Stimulated activated CD4-positive, alpha-beta T cell treated with anti-CD3 and anti-CD28 coated beads, Interleukin-12 subunit alpha, Interleukin-12 subunit beta, amount 100 ng/mL, for 4 hours (primary cell): ENCODE data around the gene RCAN1.

Experiments
- DNase-seq: peaks from one replicate; pipeline ENCODE4 v3.0.0-alpha.2; 2020

RCAN1 gene

DNA sequence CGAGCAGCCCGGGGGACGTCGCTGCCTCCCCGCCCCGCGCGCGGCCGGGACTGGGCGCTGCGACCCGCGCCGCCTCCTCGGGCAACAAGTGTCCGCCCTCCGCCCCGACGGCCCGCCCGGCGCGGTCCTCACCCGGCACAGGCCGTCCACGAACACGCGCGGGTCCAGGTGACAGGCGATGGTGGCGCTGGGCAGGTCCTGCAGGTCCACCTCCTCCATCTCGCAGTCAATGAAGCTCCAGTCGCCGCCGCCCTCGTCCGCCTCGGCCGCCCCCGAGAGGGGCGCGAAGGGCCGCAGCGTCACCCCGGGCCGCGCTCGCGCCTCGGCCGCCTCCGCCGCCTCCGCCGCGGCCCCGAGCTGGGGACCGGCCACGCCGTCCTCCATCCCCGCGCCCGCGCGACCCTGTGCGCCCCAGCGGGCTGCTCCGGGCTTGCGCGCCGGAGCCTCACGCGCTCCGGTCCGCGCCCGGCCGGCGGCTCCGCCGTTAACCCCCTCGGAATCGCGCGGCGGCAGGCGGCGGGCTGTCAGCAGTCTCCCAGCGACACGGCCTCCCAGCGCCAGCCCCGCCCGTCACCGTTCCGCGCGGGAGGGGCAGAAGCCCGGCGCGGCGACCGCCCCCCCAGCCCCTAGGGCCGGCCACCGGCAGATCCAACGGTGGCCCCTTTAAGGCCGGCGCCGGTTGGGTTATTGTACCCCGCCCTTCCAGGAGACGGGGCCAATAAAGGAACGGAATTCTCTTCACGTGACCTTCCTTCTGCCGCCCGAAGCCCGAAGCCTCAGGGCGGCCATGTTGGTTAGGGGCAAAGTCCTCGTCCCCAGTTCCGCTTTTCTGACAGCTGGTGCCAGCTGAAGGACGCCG lies at the start of gene RCAN1:
TSS of gene RCAN1 (minus strand) at position 486 of the 859 bp plus-strand sequence. CDS start at position 384, 102 bp downstream.
- peak; percentile 78 for DNase-seq

DNA sequence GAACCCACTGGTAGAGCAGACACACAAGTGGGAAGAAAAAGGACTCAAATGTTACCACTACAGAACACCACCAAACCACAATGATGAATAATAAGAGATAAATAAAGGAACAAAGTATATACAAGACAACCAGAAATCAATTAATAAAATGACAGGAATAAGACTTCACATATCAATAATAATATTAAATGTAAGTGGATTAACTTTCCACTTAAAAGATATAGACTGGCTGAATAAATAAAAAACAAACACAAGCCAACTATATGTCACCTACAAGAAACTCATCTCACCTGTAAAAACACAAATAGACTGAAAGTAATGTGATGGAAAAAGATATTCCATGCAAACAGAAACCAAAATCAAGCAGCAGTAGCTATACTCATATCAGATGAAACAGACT lies 46.9 kb upstream of the RCAN1 start:
- DNase-seq, result no peak

DNA sequence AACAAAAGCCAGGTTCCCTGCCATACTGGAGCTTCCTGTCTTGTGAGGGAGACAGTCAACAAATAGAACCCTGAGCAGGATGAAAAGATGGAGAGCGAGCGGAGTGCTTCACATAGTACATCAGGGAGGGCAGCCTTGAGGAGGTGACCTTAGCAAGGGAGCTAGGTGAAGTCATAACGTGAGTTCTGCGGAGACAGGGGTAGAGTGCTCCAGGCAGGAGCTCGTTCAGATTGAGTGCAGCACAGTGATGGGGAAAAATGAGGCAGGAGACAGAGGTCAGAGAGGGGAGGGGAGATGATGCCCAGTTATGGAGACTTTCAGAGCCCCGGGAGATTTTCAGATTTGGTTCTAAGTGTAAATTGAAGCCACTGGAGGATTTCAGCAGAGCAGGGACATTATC lies 38.6 kb upstream of the RCAN1 start:
- no peak for DNase-seq

DNA sequence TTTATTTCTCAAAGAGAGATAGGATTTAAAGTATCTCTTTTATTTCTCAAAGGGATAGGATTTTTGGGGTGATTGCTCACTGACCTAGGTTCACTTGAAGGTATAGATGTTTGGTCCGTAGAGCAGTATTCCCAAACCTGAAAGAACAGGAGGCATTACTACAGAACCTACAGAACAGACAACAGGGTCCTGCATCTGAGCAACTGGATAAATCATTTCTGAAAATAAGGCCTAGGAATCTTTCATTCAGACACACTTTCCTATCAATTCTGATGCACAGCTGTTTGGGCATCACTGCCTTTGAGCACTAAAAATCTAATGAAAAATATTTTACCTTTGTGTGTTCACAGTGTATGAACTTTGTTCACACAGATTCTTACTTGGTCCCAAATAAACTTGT lies 36.7 kb upstream of the RCAN1 start:
- DNase-seq, result no peak

DNA sequence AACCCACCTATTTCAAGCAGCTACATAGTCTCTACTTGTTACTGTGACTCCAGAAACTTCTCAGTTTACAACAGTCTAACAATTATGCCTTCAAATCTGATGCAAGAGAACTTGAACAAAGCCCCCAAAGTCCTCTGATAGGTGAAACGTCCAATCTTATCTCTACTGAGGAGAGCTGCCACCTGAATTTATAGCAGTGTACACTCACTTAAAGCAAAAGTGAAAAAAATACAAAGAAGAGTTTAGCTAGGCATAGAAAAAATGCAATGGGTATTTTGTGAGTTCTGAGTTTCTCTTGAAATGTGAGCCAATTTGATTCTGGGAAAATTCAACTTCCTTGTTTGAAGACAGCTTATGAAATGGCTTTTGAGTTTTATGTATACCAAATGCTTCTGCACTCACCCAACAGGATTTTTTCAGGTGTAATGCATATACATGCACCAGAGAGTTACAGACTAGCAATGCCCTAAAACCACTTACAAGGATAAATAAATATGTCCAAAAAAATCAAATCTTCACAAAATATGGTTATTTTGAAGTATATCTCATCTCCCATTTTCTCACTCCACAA lies 36.0 kb upstream of the RCAN1 start:
- DNase-seq, result no peak

DNA sequence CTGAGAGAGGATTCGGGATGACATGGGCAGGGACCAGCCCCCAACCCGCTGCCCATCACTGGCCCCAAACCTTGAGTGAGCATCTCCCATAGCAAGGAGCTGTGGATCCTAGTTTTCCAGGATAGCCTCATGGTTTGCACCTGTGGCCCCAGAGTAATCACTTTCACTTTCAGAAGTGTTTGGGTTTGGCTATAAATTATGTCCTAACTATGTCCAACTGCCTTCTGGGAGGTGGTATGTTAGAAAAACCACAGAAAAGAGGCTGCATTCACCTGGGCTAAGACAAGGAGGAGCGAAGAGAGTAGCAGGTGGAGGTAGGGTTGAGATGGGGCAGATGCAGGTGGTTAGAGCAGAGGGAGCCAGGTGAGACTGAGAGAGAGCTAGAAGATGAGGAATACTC lies 34.5 kb upstream of the RCAN1 start:
- DNase-seq, result no peak

DNA sequence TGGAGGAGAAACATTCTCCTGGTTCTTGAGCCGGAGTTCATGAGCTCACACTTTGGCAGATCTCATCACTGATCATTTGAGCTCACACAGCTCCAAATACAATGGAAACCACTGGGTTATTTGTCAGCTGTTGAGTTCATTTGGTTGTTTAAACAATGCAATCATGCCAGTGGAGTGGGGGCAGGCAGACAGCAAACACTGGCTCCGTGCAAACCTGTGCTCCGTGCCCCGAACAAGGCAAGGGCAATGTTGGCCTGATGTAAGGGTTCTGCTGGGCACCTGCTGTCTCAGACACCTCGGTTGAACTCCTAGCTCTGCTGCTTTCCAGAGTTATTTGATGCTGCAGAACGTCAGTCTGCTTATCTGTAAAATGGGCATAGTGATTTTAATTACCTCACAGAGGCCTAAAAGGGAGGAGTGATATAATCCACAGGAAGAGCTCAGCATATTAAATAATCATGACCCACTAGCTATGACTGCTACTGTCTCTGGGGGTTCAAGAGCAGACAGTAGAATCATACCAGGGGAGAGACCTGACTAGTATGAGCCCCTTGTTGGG lies 33.9 kb upstream of the RCAN1 start:
- no peak for DNase-seq

DNA sequence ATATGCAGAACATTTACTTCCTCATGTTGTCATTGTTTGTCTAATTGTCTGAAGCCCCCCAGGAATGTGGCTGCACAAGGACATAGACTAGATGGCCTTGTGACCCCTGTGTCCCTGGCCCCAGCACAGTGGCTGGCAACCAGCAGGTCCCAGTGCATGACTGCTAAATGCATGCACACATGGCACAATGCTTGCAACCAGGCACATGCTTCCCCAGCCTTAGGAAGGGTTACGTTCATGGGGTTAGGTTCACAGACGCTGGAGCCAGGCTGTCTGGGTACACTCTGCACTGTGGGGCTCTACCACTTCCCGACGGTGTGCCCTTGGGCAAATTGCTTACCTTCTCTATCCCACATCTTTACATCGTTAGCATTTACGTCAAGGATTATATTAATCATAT lies 32.6 kb upstream of the RCAN1 start:
- DNase-seq, result no peak

DNA sequence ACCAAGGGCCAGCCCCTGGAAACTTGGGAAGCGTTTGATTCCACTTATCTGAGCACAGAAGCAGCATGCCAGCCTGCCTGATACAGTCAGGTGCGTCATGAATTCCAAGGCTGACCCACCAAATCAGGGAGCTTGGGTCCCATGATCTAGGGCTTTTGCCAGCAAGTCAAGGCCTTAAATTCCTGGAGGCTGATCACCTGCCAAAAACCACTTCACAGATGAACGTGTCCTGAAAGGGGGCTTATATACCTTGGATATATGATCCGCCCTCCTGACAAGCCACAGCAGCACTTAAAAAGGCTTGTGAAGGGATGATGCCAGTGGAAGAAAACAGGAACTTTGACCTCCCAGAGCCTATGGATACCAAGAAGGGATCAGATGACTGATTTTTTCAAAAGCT lies 29.9 kb upstream of the RCAN1 start:
- no peak for DNase-seq

DNA sequence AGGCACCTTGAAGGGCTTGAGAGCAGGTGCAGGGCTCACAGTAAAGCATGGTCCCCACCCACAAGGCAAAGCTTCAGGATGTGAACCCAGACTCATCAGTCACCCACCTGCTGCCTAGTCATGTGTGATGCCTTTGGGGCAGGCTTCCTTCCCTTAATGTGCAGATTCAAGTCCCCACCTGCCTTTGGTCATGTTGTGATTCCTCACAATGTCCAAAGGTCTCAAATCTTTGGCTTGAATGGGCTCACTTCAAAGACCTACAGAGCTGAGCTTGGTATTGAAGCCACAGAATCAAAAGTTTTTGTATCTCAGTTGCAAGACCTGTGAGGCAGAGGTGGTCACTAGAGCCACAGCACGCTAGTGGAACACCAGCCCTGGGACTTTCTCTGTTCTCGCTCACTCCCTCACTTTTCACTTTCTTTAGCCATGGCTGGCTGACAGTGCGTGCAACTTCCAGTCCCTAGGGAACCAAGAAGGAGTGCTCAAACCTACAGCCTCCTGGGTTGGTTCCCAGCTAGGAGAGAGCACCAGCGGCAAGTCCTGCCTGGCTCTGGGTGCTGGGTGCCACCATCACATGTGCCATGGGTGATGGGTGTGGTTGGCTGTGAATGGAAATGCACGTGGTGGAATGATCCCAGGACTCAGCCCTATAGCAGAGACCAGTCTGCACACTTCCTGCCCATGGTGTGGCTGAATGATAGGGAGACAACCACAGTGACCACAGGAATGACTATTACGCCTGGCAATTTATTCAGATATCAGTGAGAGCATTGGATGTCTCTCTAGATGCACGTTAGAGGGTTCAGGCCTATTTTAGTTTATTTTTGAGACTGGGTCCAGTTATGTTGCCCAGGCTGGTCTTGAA lies 27.5 kb upstream of the RCAN1 start:
- DNase-seq, result no peak

DNA sequence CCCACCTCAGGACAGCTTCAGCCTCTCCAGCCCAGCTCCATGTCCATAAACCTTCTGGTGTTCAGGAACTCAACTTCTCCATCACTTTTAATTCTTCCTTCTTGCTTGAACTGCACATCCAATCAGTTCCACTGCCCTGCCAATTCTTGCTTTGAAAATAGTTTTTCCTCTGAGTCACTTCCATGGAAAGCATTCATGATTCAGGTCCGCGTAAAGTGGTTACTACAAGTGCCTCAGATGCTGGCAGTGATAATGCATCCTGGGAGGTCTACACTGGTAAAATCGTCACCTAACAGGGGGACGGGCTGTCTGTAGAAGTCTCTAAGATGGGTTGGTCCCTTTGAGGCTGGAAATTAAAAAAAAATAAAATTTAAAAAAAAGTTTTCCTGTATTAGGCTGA lies 25.9 kb upstream of the RCAN1 start:
- DNase-seq, result no peak

DNA sequence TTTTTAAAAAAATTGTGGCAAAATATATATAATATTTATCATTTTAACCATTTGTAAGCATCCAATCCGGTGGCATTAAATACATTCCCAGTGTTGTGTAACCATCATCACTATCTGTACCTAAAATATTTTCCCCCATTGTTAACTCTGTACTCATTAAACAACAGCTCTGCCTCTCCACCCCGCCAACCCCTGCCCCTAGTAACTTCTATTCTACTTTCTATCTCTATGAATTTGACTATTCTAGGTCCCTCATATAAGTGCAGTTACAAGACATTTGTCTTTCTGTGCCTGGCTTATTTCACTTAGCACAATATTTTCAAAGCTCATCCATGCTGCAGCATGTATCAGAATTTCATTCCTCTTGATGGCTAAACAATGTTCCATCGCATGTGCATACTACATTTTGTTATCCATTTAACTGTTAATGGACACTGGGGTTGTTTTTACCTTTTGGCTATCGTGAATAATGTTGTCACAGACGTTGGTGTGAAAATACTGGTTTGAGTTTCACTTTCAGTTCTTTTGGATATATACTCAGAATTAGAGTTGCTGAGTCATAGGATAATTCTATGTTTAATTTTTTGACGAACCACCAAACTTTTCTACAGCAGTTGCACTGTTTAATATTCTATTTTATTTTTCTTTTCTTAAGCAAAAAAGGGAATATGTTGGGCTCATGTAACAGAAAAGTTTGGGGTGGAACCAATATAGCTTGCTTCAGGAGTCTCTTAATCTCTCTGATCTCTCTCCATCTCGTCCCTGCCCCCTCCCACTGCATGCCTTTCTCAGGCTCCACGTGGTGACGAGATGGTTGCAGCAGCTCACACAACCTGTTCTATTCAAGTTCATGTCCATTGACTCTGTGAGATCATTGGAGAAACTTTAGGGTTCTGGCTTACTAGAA lies 25.2 kb upstream of the RCAN1 start:
- DNase-seq, result peak; percentile 28

DNA sequence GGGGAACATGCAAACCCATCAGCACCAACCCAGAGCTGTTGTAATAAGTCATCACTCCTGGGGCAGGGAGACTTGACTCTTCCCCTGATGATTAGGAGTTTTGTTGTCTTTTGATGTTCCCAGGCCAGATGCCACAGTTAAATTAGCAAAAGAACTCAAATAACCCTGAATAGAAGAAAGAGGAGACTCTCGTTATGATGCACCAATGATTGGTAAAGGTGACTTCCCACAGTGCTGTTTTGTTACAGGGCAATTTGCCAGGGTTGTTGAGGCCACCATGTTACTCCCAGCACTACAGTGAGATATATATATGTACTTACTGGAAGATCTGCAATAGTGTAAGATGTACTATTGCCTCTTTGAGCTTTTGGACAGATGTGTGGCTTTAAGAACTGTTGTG lies 24.3 kb upstream of the RCAN1 start:
- no peak for DNase-seq

DNA sequence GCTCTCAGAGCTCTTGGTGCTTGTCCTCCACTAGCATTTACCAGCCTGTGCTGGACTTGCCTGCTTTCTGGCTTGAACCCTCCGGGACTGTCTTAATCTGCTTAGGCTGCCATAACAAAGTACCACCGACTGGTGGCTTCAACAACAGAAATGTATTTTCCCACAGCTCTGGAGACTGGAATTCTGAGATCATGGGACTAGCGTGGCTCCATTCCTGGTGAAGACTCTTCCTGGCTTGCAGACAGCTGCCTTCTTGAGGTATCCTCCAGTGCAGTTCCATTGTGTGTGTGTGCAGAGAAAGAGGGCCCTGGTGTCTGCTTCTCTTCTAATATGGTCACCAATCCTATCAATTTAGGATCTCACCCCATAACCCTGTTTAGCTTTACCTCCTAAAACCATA lies 22.0 kb upstream of the RCAN1 start:
- no peak for DNase-seq

DNA sequence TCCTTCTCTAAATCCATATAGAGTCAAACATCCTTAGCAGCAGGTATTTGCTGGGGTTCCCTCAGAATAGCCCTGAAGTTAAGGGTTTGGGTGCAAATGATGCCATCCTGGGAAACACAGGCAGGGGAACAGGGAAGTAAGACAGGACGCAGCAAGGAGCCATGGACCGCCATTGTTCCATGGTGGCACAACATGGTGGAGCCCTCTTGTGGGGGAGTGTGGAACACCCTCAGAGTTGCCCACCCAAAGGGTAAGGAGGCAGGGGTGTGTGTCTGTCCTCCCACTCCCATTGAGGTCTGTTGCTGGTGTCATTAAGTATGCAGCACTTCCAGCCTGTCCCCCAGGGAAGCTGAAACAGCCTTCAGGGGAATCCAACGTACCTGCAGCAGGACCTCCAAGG lies 20.4 kb upstream of the RCAN1 start:
- no peak for DNase-seq

DNA sequence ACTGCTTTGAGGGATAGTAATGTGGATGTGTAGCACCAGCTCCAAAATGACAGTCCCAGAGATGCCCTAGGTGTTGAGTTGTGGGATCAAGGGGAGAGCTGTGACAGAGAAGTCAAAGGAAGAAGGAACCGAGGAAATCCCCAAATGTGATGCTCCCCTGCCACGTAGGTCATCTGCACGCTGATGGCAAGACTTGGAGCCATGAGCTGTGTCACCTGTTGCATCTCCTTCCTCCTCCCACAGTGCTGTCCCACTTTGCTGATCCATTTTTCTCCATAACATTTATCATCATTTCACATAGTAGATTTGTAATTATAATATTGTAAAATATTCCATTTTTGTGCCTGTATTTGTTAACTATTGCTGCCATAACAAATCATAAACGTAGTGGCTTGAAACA lies 17.6 kb upstream of the RCAN1 start:
- DNase-seq, result no peak

DNA sequence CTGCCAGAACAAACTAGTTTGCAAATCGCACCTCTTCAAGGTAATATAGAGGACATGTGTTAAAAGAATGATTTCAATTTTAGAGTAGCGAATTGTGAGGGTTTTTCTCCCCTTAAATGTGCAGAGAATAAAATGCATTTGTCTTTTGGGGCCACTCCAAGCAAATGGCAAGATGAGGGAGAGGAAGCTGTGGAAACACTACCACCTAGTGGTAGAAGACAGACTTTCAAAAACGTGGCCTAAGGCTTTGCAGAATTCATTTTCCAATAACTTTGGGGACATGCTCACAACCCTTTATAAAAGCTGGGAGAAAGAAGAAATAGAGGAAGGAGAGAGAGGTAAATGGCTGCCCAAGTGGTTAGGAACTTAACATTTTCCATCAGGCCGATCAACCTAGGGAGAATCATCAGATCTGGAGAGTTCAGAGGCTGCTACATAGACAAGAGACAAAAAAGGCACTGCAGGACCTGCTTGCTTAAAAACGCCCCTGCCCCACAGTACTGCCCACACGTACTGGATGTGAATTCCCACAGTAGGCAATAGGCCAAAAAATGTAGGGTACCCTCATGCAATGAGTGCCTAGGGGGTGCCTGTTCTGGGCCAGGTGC lies 15.7 kb upstream of the RCAN1 start:
- no peak for DNase-seq

DNA sequence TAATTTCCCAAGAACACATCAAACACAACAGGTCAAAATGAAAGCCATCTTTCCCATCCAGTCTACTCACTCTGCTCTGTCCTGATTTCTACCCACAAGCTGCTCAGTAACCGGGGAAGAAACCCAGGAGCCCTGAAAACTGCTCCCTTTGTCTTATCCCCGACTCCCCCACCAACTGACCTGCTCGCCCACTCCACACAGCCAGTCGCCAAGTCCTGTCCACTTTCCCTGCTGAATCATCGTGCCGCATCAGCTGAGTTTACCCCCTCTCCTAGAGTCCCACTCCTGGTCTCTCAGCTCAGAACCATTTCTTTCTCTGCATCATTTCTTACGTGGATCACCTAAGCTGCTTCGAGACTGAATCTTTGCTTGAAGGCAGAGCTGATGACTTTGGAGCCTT lies 11.2 kb upstream of the RCAN1 start:
- no peak for DNase-seq

DNA sequence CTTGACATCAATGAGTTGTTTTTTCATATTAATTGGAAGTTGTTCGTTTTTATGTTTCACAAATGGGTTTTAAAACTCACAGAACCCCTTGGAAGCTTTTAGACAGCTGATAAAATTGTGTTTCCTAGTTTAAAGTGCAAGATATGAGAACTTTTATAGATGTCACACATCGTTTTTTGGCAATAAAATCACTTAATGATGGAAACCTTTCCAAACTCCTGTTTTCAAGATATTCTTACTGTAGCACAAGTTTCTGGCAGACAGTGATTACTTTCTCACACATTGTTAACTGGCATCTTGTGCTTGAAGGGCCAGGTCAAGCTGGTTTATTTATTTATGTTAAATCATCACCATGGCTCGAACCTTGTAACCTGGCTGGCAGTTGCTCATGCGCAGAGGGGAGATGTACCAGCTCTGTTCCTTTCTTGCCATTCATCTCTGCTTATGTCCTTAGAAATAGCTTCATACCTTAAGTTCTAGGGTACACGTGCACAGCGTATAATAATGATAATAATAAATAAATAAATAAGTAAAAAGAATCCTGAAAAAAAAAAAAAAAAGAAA lies 10.2 kb upstream of the RCAN1 start:
- DNase-seq, result no peak

DNA sequence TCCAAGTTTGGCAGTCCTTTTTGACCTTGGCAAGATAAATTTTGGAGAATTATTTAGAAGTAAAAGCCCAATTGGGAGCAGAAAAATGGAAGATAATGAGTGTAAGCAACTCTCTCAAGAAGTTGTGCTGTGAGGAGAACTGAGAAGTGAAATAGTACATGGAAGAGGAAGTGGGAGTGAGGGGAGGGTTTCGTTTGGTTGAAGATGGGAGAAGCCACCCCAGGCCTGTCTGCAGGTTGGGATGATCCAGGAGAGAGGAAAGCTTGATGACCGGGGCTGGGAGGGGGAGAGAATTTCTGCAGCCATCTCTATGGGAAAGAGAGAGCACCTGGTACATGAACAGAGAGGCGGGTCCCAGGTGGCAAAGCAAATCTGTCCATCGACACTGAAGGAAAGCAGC lies 8.6 kb upstream of the RCAN1 start:
- DNase-seq, result no peak
